Measurements from ENCODE around the gene NHS.
A peak's percentile ranks its signal among the peaks of the same experiment; 100 is the strongest.

NHS gene

GRCh38 chrX:17736856-17737709 lies 362.1 kb downstream of the NHS start, which contains the start of gene SCML1:
Gene SCML1 (plus strand): TSS chrX:17737493. CDS start chrX:17744187, 6,694 bp downstream.
- peak; percentile 66 for DNase-seq (ENCODE audit: low spot score)

GRCh38 chrX:17737710-17737985 lies 362.6 kb downstream of the NHS start:
- no peak for DNase-seq (ENCODE audit: low spot score)

- DNase-seq (ENCODE audit: low spot score): no peak
Observed at GRCh38 chrX:17737986-17738713, 363.1 kb downstream of the NHS start.

GRCh38 chrX:17738737-17739535 lies 363.9 kb downstream of the NHS start:
- DNase-seq (ENCODE audit: low spot score): no peak

- DNase-seq (ENCODE audit: low spot score): no peak
Observed at GRCh38 chrX:17740137-17741122, 365.4 kb downstream of the NHS start.

- no peak for DNase-seq (ENCODE audit: low spot score)
Observed at GRCh38 chrX:17741123-17741511, 366.1 kb downstream of the NHS start.

- DNase-seq (ENCODE audit: low spot score): no peak
Observed at GRCh38 chrX:17743913-17744312, 368.9 kb downstream of the NHS start.

GRCh38 chrX:17744896-17745523 lies 370.0 kb downstream of the NHS start:
- DNase-seq (ENCODE audit: low spot score): no peak

- DNase-seq (ENCODE audit: low spot score): no peak
Observed at GRCh38 chrX:17747692-17748091, 372.7 kb downstream of the NHS start.

GRCh38 chrX:17748684-17749083 lies 373.7 kb downstream of the NHS start:
- no peak for DNase-seq (ENCODE audit: low spot score)

- DNase-seq (ENCODE audit: low spot score): no peak
Observed at GRCh38 chrX:17750436-17750835, 375.4 kb downstream of the NHS start.

GRCh38 chrX:17758382-17758781 lies 383.4 kb downstream of the NHS start:
- DNase-seq (ENCODE audit: low spot score): no peak

GRCh38 chrX:17759990-17760389 lies 385.0 kb downstream of the NHS start:
- no peak for DNase-seq (ENCODE audit: low spot score)

GRCh38 chrX:17767734-17768133 lies 392.7 kb downstream of the NHS start:
- DNase-seq (ENCODE audit: low spot score): no peak

GRCh38 chrX:17768997-17769396 lies 394.0 kb downstream of the NHS start:
- no peak for DNase-seq (ENCODE audit: low spot score)

- no peak for DNase-seq (ENCODE audit: low spot score)
Observed at GRCh38 chrX:17769701-17770269, 394.8 kb downstream of the NHS start.

- DNase-seq (ENCODE audit: low spot score): no peak
Observed at GRCh38 chrX:17773221-17773876, 398.3 kb downstream of the NHS start.

GRCh38 chrX:17774053-17774452 lies 399.1 kb downstream of the NHS start:
- no peak for DNase-seq (ENCODE audit: low spot score)

- no peak for DNase-seq (ENCODE audit: low spot score)
Observed at GRCh38 chrX:17778997-17779396, 404.0 kb downstream of the NHS start.

GRCh38 chrX:17779434-17779833 lies 404.4 kb downstream of the NHS start:
- no peak for DNase-seq (ENCODE audit: low spot score)

Measured in activated CD4-positive, alpha-beta T cell treated with anti-CD3 and anti-CD28 coated beads, Interleukin-2, Interleukin-4, amounts not matched to agents 100 ng/mL and 50 ng/mL, durations not matched to agents 16 hours and 8 hours (primary cell).